ENCODE data around the gene MYO7B.
A peak's percentile ranks its signal among the peaks of the same experiment; 100 is the strongest.

MYO7B gene

DNA sequence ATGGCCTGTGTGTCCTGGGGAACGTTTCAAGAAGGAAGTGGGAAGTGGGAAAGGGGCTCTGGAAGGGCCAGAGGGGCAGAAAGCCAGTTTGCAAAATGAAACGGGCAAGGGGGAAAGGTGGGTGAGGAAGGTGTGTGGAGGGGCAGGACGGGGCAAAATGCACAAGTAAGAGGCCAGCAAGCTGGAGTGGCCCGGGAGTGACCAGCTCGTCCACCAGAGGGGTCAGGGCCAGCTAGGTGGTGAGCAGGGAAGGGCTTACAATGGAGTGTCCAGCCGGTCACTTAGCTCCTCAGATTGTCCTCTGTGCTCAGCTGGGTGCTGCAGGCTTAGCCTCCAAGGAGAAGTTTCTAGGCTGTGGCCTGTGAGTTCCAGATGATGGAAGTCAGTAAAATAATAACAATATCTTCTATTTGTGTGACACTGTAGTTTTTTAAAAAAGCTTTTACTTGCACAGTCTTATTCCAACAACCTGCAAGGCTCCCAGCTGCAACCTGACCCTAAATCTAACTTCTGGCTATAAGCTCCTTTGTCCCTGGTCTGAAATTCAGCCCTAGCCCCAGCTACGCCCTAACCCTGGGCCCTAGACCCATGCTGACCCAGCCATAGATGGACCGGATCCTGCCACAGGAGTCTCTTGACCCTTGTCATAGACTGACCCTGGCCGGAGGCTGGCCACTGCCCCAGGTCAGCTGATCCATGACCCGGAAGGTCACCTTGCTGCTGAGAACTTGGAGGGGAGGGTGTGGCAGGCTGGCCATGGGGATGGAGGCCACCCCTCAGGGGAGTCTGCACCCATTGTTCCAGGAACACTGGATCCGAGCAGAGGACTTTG, 29.2 kb downstream of the MYO7B start:
- no peak overlapping the region for H3K4me3 ChIP-seq (ENCODE audit: low read length in 2 of 2)
- H4K8ac ChIP-seq (ENCODE audit: low read depth, low read length): no peak overlapping the region
- WGBS, 2 donors (ENCODE audit: extremely low coverage in 2 of 2, insufficient read length in 2 of 2, insufficient replicate concordance in 1 of 2): no CpG with 5 or more reads among the region's 11 CpGs
- H3K27me3 ChIP-seq (ENCODE audit: control insufficient read depth in 3 of 3, insufficient read depth in 3 of 3, low read depth in 1 of 3, low read length in 3 of 3): peaks cover 0 to 46% (median 0%) of the 10 kb centered on the region in 3 experiments
- H3K23ac ChIP-seq (ENCODE audit: low read depth, low read length, poor library complexity): no peak overlapping the region
- no peak overlapping the region for H2BK12ac ChIP-seq (ENCODE audit: low read length)
- H4K91ac ChIP-seq (ENCODE audit: low read depth, low read length, poor library complexity): no peak overlapping the region
- peak overlapping the region; percentile 31 for H2BK15ac ChIP-seq (ENCODE audit: low read length)
- H3K27ac ChIP-seq (replicated peaks; ENCODE audit: low read length): no peak overlapping the region
- peak overlapping the region; percentile 16 for H2AK5ac ChIP-seq (ENCODE audit: low read depth, low read length)
- no peaks in the 10 kb centered on the region for H3K79me1 ChIP-seq (ENCODE audit: low read depth, low read length)
- no peak for DNase-seq (ENCODE audit: low spot score)
- no peaks in the 10 kb centered on the region for H3K9me3 ChIP-seq (replicated peaks in 1 of 2; ENCODE audit: control insufficient read depth in 2 of 2, insufficient read depth in 1 of 2, low read depth in 1 of 2, low read length in 2 of 2)
- peak overlapping the region; percentile 60 for H3K4ac ChIP-seq (ENCODE audit: low read length)
- H2AFZ ChIP-seq (ENCODE audit: low read length): no peak overlapping the region
- peaks cover 0 to 1% of the 10 kb centered on the region in 2 donors for H3K4me1 ChIP-seq (ENCODE audit: control insufficient read depth in 2 of 2, insufficient read depth in 1 of 2, low read depth in 1 of 2, low read length in 2 of 2)
- no peak overlapping the region for H2BK5ac ChIP-seq (ENCODE audit: low read length)
- peak overlapping the region; percentile 18 for H3K9ac ChIP-seq (ENCODE audit: low read depth, low read length, poor library complexity)
- peak overlapping the region; percentile 78 for H3K18ac ChIP-seq (ENCODE audit: low read length)
- no peaks in the 10 kb centered on the region for H3K36me3 ChIP-seq (replicated peaks in 1 of 2; ENCODE audit: control insufficient read depth in 2 of 2, insufficient read depth in 2 of 2, low read length in 2 of 2)
- peak overlapping the region; percentile 84 for H3K14ac ChIP-seq (ENCODE audit: low read length)
- no peak overlapping the region for H3K4me2 ChIP-seq (ENCODE audit: insufficient read depth, low read length, poor library complexity, severe bottlenecking)
- peak overlapping the region; percentile 38 for H2BK120ac ChIP-seq (ENCODE audit: low read depth, low read length)

DNA sequence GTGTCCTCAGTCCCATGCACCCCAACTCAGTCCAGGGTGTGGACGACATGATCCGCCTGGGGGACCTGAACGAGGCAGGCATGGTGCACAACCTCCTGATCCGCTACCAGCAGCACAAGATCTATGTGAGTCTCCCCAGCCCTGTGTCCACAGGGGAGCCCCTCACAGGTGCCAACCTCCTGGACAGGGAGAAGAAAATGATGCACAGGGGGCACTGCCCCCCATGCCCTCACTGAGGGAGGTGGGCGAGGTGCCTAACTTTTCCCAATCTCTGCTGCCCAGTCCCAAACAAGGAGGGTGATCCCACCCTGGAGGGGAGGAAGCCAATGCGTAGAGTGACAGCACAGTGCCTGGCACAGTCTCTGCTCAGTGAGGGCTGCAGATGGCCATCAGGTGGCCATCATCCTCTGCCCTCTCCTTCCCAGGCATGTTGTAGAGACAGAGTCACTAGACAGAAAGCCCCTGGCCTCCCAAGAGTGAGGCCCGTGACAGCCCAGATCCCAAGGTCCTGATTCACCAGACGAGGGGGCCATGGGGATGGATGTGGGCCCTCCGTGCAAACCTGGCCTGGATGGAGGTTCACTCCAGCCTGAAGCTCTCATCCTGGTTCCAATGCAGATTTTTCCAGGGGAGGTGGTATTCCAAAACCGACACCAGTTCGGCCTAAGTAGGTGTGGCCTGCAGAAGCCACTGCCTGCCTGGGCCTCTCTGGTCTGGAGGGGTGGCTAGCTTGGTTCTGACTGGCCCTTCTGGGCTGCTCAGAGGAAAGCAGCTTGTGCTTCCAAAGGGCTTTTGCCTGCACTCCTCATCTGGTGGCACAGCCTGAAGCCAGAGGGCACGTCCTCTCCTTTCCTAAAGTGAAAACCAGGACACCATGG, 30.0 kb downstream of the MYO7B start:
- Histone ChIP-seq H3K18ac (ENCODE audit: low read length) (peak overlapping the region; percentile 78), H3K4ac (ENCODE audit: low read length) (peak overlapping the region; percentile 60), H3K79me1 (ENCODE audit: low read depth, low read length) (no peaks in the 10 kb centered on the region), H2AK5ac (ENCODE audit: low read depth, low read length) (peak overlapping the region; percentile 66), H2BK15ac (ENCODE audit: low read length) (peak overlapping the region; percentile 31), H2BK12ac (ENCODE audit: low read length) (no peak overlapping the region), H3K27ac (replicated peaks; ENCODE audit: low read length) (no peak overlapping the region), H3K27me3 (ENCODE audit: control insufficient read depth in 3 of 3, insufficient read depth in 3 of 3, low read depth in 1 of 3, low read length in 3 of 3) (peaks cover 0 to 46% (median 0%) of the 10 kb centered on the region in 3 experiments), H3K9ac (ENCODE audit: low read depth, low read length, poor library complexity) (no peak overlapping the region), H2AFZ (ENCODE audit: low read length) (no peak overlapping the region), H4K8ac (ENCODE audit: low read depth, low read length) (peak overlapping the region; percentile 1), H3K36me3 (replicated peaks in 1 of 2; ENCODE audit: control insufficient read depth in 2 of 2, insufficient read depth in 2 of 2, low read length in 2 of 2) (no peaks in the 10 kb centered on the region), H3K14ac (ENCODE audit: low read length) (peak overlapping the region; percentile 66), H2BK5ac (ENCODE audit: low read length) (peak overlapping the region; percentile 35), H4K91ac (ENCODE audit: low read depth, low read length, poor library complexity) (no peak overlapping the region), H3K4me1 (ENCODE audit: control insufficient read depth in 2 of 2, insufficient read depth in 1 of 2, low read depth in 1 of 2, low read length in 2 of 2) (peaks cover 0 to 1% of the 10 kb centered on the region in 2 donors), H3K4me2 (ENCODE audit: insufficient read depth, low read length, poor library complexity, severe bottlenecking) (no peak overlapping the region), H2BK120ac (ENCODE audit: low read depth, low read length) (peak overlapping the region; percentile 38), H3K9me3 (replicated peaks in 1 of 2; ENCODE audit: control insufficient read depth in 2 of 2, insufficient read depth in 1 of 2, low read depth in 1 of 2, low read length in 2 of 2) (no peaks in the 10 kb centered on the region), H3K23ac (ENCODE audit: low read depth, low read length, poor library complexity) (no peak overlapping the region), H3K4me3 (ENCODE audit: low read length in 2 of 2) (no peak overlapping the region)
- no peak for DNase-seq (ENCODE audit: low spot score)
- WGBS, 2 donors (ENCODE audit: extremely low coverage in 2 of 2, insufficient read length in 2 of 2, insufficient replicate concordance in 1 of 2): no CpG with 5 or more reads among the region's 12 CpGs

- Histone ChIP-seq H3K4me1 (ENCODE audit: control insufficient read depth in 2 of 2, insufficient read depth in 1 of 2, low read depth in 1 of 2, low read length in 2 of 2) (peaks cover 0 to 1% of the 10 kb centered on the region in 2 donors), H3K9ac (ENCODE audit: low read depth, low read length, poor library complexity) (no peak overlapping the region), H2AFZ (ENCODE audit: low read length) (no peak overlapping the region), H4K8ac (ENCODE audit: low read depth, low read length) (no peak overlapping the region), H3K9me3 (replicated peaks in 1 of 2; ENCODE audit: control insufficient read depth in 2 of 2, insufficient read depth in 1 of 2, low read depth in 1 of 2, low read length in 2 of 2) (no peaks in the 10 kb centered on the region), H2AK5ac (ENCODE audit: low read depth, low read length) (no peak overlapping the region), H2BK12ac (ENCODE audit: low read length) (no peak overlapping the region), H3K79me1 (ENCODE audit: low read depth, low read length) (no peaks in the 10 kb centered on the region), H3K4ac (ENCODE audit: low read length) (no peak overlapping the region), H2BK15ac (ENCODE audit: low read length) (no peak overlapping the region), H3K14ac (ENCODE audit: low read length) (no peak overlapping the region), H3K18ac (ENCODE audit: low read length) (peak overlapping the region; percentile 27), H3K4me3 (ENCODE audit: low read length in 2 of 2) (no peak overlapping the region), H3K27ac (replicated peaks; ENCODE audit: low read length) (no peak overlapping the region), H3K4me2 (ENCODE audit: insufficient read depth, low read length, poor library complexity, severe bottlenecking) (no peak overlapping the region), H2BK5ac (ENCODE audit: low read length) (no peak overlapping the region), H3K36me3 (replicated peaks in 1 of 2; ENCODE audit: control insufficient read depth in 2 of 2, insufficient read depth in 2 of 2, low read length in 2 of 2) (no peaks in the 10 kb centered on the region), H3K27me3 (ENCODE audit: control insufficient read depth in 3 of 3, insufficient read depth in 3 of 3, low read depth in 1 of 3, low read length in 3 of 3) (peaks cover 0 to 48% (median 0%) of the 10 kb centered on the region in 3 experiments), H3K23ac (ENCODE audit: low read depth, low read length, poor library complexity) (no peak overlapping the region), H4K91ac (ENCODE audit: low read depth, low read length, poor library complexity) (no peak overlapping the region), H2BK120ac (ENCODE audit: low read depth, low read length) (no peak overlapping the region)
- DNase-seq (ENCODE audit: low spot score): no peak
- WGBS, 2 donors (ENCODE audit: extremely low coverage in 2 of 2, insufficient read length in 2 of 2, insufficient replicate concordance in 1 of 2): no CpG with 5 or more reads among the region's 5 CpGs
Observed at GRCh38 chr2:127566139-127566417, 30.6 kb downstream of the MYO7B start.

GRCh38 chr2:127566576-127566975, 31.1 kb downstream of the MYO7B start:
- H3K14ac ChIP-seq (ENCODE audit: low read length): no peak overlapping the region
- H3K36me3 ChIP-seq (replicated peaks in 1 of 2; ENCODE audit: control insufficient read depth in 2 of 2, insufficient read depth in 2 of 2, low read length in 2 of 2): no peaks in the 10 kb centered on the region
- no peak overlapping the region for H3K27ac ChIP-seq (replicated peaks; ENCODE audit: low read length)
- no peak overlapping the region for H2AFZ ChIP-seq (ENCODE audit: low read length)
- H3K79me1 ChIP-seq (ENCODE audit: low read depth, low read length): no peaks in the 10 kb centered on the region
- DNase-seq (ENCODE audit: low spot score): no peak
- H3K18ac ChIP-seq (ENCODE audit: low read length): peak overlapping the region; percentile 5
- H4K91ac ChIP-seq (ENCODE audit: low read depth, low read length, poor library complexity): no peak overlapping the region
- no peak overlapping the region for H3K9ac ChIP-seq (ENCODE audit: low read depth, low read length, poor library complexity)
- no peak overlapping the region for H3K4ac ChIP-seq (ENCODE audit: low read length)
- no peak overlapping the region for H2BK5ac ChIP-seq (ENCODE audit: low read length)
- H3K4me3 ChIP-seq (ENCODE audit: low read length in 2 of 2): no peak overlapping the region
- H4K8ac ChIP-seq (ENCODE audit: low read depth, low read length): no peak overlapping the region
- H3K4me1 ChIP-seq (ENCODE audit: control insufficient read depth in 2 of 2, insufficient read depth in 1 of 2, low read depth in 1 of 2, low read length in 2 of 2): peaks cover 0 to 1% of the 10 kb centered on the region in 2 donors
- no peaks in the 10 kb centered on the region for H3K9me3 ChIP-seq (replicated peaks in 1 of 2; ENCODE audit: control insufficient read depth in 2 of 2, insufficient read depth in 1 of 2, low read depth in 1 of 2, low read length in 2 of 2)
- peaks cover 0 to 49% (median 0%) of the 10 kb centered on the region in 3 experiments for H3K27me3 ChIP-seq (ENCODE audit: control insufficient read depth in 3 of 3, insufficient read depth in 3 of 3, low read depth in 1 of 3, low read length in 3 of 3)
- H2BK12ac ChIP-seq (ENCODE audit: low read length): no peak overlapping the region
- no CpG with 5 or more reads among the region's 10 CpGs for WGBS, 2 donors (ENCODE audit: extremely low coverage in 2 of 2, insufficient read length in 2 of 2, insufficient replicate concordance in 1 of 2)
- no peak overlapping the region for H2AK5ac ChIP-seq (ENCODE audit: low read depth, low read length)
- H2BK15ac ChIP-seq (ENCODE audit: low read length): peak overlapping the region; percentile 84
- H3K23ac ChIP-seq (ENCODE audit: low read depth, low read length, poor library complexity): no peak overlapping the region
- no peak overlapping the region for H2BK120ac ChIP-seq (ENCODE audit: low read depth, low read length)
- H3K4me2 ChIP-seq (ENCODE audit: insufficient read depth, low read length, poor library complexity, severe bottlenecking): no peak overlapping the region
